WTC11 (cell line): ENCODE results near the gene NFATC1. TPM values are rescaled to one million over a fixed set of nuclear protein-coding genes. Genes with fewer than 3 reads are reported as not detected.

Source experiments
- ATAC-seq: fragments of 200-7000 bp; cut with Tn5 transposase; 2 replicates; pipeline ENCODE4 v1.10.0; 2021; ENCODE audit warnings: mild to moderate bottlenecking, moderate library complexity
- CTCF ChIA-PET: fragments of 300-600 bp; sonication (Branson Sonifier 250); formaldehyde crosslinking; loops from one replicate; lab custom pipeline; 2021; ENCODE audit warnings: antibody characterized with exemption; lab: Charles Lee
- POLR2A ChIA-PET: fragments of 350-600 bp; sonication (Branson Sonifier 250); formaldehyde crosslinking; loops from one replicate; lab custom pipeline; 2021; ENCODE audit warnings: antibody characterized with exemption; lab: Charles Lee
- DNase-seq: peaks from one replicate; pipeline ENCODE4 v3.0.0; 2021; ENCODE audit warnings: low spot score
- H3K27ac Mint-ChIP-seq: 2 replicates; pipeline ENCODE4 v1.8.0; 2021; ENCODE audit warnings: mixed read lengths
- H3K27me3 Mint-ChIP-seq: 2 replicates; pipeline ENCODE4 v1.8.0; 2021; ENCODE audit warnings: low read depth, mild to moderate bottlenecking, moderate library complexity, mixed read lengths
- H3K36me3 Mint-ChIP-seq: 2 replicates; pipeline ENCODE4 v1.8.0; 2021; ENCODE audit warnings: mixed read lengths
- H3K4me1 Mint-ChIP-seq: 2 replicates; pipeline ENCODE4 v1.8.0; 2022; ENCODE audit warnings: mixed read lengths
- H3K4me3 Mint-ChIP-seq: 2 replicates; pipeline ENCODE4 v1.8.0; 2021; ENCODE audit warnings: mild to moderate bottlenecking, moderate library complexity, mixed read lengths
- H3K9me3 Mint-ChIP-seq: 2 replicates; pipeline ENCODE4 v1.8.0; 2021; ENCODE audit warnings: mixed read lengths
- ATF1 ChIP-seq: sonication (generic); formaldehyde crosslinking; IDR thresholded peaks from 2 replicates; pipeline ENCODE4 v1.8.1; 2023; ENCODE audit warnings: mild to moderate bottlenecking, moderate library complexity, missing genetic modification reagents
- ESRRA ChIP-seq: sonication (generic); formaldehyde crosslinking; IDR thresholded peaks from 2 replicates; pipeline ENCODE4 v1.8.1; 2022; ENCODE audit warnings: mild to moderate bottlenecking, missing genetic modification reagents, borderline replicate concordance
- GTF2I ChIP-seq: fragments of 250-450 bp; sonication (Bioruptor Pico); conservative IDR thresholded peaks from 2 replicates; pipeline ENCODE4 v1.4.0; 2021; ENCODE audit warnings: mild to moderate bottlenecking
- NFATC4 ChIP-seq: fragments of 250-450 bp; sonication (Bioruptor Pico); IDR thresholded peaks from 2 replicates; pipeline ENCODE4 v1.9.0; 2021; ENCODE audit warnings: mild to moderate bottlenecking
- ZNF232 ChIP-seq: sonication (generic); formaldehyde crosslinking; IDR thresholded peaks from 2 replicates; pipeline ENCODE4 v1.8.0; 2022; ENCODE audit warnings: mild to moderate bottlenecking, missing genetic modification reagents
- ZNF317 ChIP-seq: sonication (generic); formaldehyde crosslinking; IDR thresholded peaks from 2 replicates; pipeline ENCODE4 v1.8.1; 2023; ENCODE audit warnings: low read depth, mild to moderate bottlenecking, moderate library complexity, missing genetic modification reagents, borderline replicate concordance
- ZNF416 ChIP-seq: fragments of 250-450 bp; sonication (Bioruptor Pico); IDR thresholded peaks from 2 replicates; pipeline ENCODE4 v1.9.0; 2021; ENCODE audit warnings: mild to moderate bottlenecking, inconsistent platforms
- ZNF423 ChIP-seq: fragments of 250-450 bp; sonication (Bioruptor Pico); IDR thresholded peaks from 2 replicates; pipeline ENCODE4 v2.1.2; 2022; ENCODE audit warnings: mild to moderate bottlenecking, moderate library complexity
- total RNA-seq: library from RNA; stranded (reverse); gene quantifications from 3 replicates; pipeline ENCODE4 v1.2.3, GENCODE V29; 2021
- TF ChIP-seq, protein P1 (sequence below): sonication (generic); formaldehyde crosslinking; IDR thresholded peaks from 2 replicates; pipeline ENCODE4 v1.8.0; 2022; ENCODE audit warnings: mild to moderate bottlenecking, missing genetic modification reagents
- TF ChIP-seq, protein P2 (sequence below): sonication (generic); formaldehyde crosslinking; IDR thresholded peaks from 2 replicates; pipeline ENCODE4 v1.8.1; 2022; ENCODE audit warnings: low read depth, missing genetic modification reagents, borderline replicate concordance
- TF ChIP-seq, protein P3 (sequence below): fragments of 250-450 bp; sonication (Bioruptor Pico); IDR thresholded peaks from 2 replicates; pipeline ENCODE4 v1.9.0; 2021; ENCODE audit warnings: mild to moderate bottlenecking
- TF ChIP-seq, protein P4 (sequence below): sonication (generic); formaldehyde crosslinking; IDR thresholded peaks from 2 replicates; pipeline ENCODE4 v1.8.1; 2022; ENCODE audit warnings: low read depth, mild to moderate bottlenecking, moderate library complexity, missing genetic modification reagents, borderline replicate concordance
- TF ChIP-seq, protein P5 (sequence below): sonication (generic); formaldehyde crosslinking; IDR thresholded peaks from 2 replicates; pipeline ENCODE4 v1.8.1; 2023; ENCODE audit warnings: mild to moderate bottlenecking, missing genetic modification reagents, moderate library complexity
- TF ChIP-seq, protein P6 (sequence below): sonication (generic); formaldehyde crosslinking; IDR thresholded peaks from 2 replicates; pipeline ENCODE4 v1.8.1; 2023; ENCODE audit warnings: mild to moderate bottlenecking, missing genetic modification reagents, borderline replicate concordance
- TF ChIP-seq, protein P7 (sequence below): fragments of 250-450 bp; sonication (Bioruptor Pico); conservative IDR thresholded peaks from 2 replicates; pipeline ENCODE4 v1.9.0; 2021; ENCODE audit warnings: mild to moderate bottlenecking
- TF ChIP-seq, protein P8 (sequence below): sonication (generic); formaldehyde crosslinking; conservative IDR thresholded peaks from 2 replicates; pipeline ENCODE4 v1.8.1; 2023; ENCODE audit warnings: mild to moderate bottlenecking, low read depth, missing genetic modification reagents, moderate library complexity

The NFATC1 gene
- total RNA-seq, 1 experiment from 2014 or later: 20.2 TPM

DNA sequence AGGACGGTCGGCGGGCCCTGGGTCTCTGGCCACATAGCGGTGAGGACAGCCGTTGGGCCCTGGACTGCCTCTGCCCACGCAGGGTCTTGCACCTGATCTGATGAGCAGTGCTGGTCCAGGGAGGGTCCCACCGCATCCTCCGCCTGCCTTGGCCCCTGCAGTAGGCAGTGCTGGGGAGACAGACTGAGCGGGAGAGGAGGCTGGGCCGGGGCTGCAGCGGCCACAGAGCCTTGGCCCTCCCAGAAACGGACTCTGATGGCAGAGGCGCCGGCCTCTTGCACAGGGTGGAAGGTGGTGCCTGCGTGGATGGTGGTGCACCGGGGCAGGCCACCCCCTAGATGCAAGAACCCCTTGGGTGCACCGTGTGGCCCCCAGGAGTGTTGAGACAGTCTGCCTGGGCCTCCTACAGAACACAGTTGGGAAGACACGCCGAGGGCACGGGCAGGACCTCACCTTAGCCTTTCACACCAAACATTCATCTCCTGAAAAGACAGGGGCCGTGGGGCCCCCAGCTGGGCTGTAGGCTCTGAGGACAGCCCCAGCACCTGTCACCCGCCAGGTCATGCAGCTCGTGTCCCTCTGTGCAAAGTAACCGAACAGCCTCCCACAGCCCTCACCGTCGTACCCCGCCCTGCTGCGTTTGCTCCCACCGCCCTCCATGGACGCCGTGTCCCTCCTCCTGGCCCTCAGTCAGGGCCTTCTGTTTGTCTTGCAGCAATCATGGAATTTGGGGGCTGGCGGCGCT is 36.8 kb downstream of the NFATC1 start (continued):
- TF ChIP-seq, protein P1, sequence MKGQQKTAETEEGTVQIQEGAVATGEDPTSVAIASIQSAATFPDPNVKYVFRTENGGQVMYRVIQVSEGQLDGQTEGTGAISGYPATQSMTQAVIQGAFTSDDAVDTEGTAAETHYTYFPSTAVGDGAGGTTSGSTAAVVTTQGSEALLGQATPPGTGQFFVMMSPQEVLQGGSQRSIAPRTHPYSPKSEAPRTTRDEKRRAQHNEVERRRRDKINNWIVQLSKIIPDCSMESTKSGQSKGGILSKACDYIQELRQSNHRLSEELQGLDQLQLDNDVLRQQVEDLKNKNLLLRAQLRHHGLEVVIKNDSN (CRISPR knock-in tag): no peak
- no peak for TF ChIP-seq ZNF317 (CRISPR knock-in tag)
- no peak for TF ChIP-seq ESRRA (CRISPR knock-in tag)
- no peak for TF ChIP-seq ZNF423
- TF ChIP-seq, protein P2, sequence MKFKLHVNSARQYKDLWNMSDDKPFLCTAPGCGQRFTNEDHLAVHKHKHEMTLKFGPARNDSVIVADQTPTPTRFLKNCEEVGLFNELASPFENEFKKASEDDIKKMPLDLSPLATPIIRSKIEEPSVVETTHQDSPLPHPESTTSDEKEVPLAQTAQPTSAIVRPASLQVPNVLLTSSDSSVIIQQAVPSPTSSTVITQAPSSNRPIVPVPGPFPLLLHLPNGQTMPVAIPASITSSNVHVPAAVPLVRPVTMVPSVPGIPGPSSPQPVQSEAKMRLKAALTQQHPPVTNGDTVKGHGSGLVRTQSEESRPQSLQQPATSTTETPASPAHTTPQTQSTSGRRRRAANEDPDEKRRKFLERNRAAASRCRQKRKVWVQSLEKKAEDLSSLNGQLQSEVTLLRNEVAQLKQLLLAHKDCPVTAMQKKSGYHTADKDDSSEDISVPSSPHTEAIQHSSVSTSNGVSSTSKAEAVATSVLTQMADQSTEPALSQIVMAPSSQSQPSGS (CRISPR knock-in tag): no peak
- TF ChIP-seq, all 79 proteins: peak for 0

DNA sequence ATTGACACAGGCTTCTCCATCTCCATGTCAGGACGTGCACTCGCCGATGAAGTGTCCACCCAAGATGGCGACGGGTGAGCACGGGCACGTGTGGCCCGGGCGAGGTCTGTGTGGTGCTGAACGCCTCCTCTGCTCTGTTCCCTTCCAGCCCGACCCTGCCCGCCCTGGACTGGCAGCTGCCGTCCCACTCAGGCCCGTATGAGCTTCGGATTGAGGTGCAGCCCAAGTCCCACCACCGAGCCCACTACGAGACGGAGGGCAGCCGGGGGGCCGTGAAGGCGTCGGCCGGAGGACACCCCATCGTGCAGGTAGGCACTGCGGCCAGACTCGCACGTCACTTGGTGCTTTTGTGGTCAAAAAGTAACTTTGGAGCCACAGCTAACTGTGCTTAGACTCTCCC is 37.7 kb downstream of the NFATC1 start:
- no peak overlapping the region for H3K4me3 Mint-ChIP-seq
- H3K27me3 Mint-ChIP-seq: no peaks in the 10 kb centered on the region
- ChIA-PET CTCF (no interaction called here), POLR2A (no interaction called here)
- no peaks in the 10 kb centered on the region for H3K36me3 Mint-ChIP-seq
- H3K4me1 Mint-ChIP-seq: no peaks in the 10 kb centered on the region
- H3K9me3 Mint-ChIP-seq: no peaks in the 10 kb centered on the region
- TF ChIP-seq, protein P3, sequence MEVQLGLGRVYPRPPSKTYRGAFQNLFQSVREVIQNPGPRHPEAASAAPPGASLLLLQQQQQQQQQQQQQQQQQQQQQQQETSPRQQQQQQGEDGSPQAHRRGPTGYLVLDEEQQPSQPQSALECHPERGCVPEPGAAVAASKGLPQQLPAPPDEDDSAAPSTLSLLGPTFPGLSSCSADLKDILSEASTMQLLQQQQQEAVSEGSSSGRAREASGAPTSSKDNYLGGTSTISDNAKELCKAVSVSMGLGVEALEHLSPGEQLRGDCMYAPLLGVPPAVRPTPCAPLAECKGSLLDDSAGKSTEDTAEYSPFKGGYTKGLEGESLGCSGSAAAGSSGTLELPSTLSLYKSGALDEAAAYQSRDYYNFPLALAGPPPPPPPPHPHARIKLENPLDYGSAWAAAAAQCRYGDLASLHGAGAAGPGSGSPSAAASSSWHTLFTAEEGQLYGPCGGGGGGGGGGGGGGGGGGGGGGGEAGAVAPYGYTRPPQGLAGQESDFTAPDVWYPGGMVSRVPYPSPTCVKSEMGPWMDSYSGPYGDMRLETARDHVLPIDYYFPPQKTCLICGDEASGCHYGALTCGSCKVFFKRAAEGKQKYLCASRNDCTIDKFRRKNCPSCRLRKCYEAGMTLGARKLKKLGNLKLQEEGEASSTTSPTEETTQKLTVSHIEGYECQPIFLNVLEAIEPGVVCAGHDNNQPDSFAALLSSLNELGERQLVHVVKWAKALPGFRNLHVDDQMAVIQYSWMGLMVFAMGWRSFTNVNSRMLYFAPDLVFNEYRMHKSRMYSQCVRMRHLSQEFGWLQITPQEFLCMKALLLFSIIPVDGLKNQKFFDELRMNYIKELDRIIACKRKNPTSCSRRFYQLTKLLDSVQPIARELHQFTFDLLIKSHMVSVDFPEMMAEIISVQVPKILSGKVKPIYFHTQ (CRISPR knock-in tag): no peak
- TF ChIP-seq ATF1 (CRISPR knock-in tag): no peak
- TF ChIP-seq ZNF232: no peak
- TF ChIP-seq, protein P4, sequence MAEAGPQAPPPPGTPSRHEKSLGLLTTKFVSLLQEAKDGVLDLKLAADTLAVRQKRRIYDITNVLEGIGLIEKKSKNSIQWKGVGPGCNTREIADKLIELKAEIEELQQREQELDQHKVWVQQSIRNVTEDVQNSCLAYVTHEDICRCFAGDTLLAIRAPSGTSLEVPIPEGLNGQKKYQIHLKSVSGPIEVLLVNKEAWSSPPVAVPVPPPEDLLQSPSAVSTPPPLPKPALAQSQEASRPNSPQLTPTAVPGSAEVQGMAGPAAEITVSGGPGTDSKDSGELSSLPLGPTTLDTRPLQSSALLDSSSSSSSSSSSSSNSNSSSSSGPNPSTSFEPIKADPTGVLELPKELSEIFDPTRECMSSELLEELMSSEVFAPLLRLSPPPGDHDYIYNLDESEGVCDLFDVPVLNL: no peak
- no peak for TF ChIP-seq NFATC4 (CRISPR knock-in tag)
- TF ChIP-seq ZNF416 (CRISPR knock-in tag): no peak
- TF ChIP-seq, protein P5, sequence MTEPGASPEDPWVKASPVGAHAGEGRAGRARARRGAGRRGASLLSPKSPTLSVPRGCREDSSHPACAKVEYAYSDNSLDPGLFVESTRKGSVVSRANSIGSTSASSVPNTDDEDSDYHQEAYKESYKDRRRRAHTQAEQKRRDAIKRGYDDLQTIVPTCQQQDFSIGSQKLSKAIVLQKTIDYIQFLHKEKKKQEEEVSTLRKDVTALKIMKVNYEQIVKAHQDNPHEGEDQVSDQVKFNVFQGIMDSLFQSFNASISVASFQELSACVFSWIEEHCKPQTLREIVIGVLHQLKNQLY: no peak
- TF ChIP-seq, protein P6, sequence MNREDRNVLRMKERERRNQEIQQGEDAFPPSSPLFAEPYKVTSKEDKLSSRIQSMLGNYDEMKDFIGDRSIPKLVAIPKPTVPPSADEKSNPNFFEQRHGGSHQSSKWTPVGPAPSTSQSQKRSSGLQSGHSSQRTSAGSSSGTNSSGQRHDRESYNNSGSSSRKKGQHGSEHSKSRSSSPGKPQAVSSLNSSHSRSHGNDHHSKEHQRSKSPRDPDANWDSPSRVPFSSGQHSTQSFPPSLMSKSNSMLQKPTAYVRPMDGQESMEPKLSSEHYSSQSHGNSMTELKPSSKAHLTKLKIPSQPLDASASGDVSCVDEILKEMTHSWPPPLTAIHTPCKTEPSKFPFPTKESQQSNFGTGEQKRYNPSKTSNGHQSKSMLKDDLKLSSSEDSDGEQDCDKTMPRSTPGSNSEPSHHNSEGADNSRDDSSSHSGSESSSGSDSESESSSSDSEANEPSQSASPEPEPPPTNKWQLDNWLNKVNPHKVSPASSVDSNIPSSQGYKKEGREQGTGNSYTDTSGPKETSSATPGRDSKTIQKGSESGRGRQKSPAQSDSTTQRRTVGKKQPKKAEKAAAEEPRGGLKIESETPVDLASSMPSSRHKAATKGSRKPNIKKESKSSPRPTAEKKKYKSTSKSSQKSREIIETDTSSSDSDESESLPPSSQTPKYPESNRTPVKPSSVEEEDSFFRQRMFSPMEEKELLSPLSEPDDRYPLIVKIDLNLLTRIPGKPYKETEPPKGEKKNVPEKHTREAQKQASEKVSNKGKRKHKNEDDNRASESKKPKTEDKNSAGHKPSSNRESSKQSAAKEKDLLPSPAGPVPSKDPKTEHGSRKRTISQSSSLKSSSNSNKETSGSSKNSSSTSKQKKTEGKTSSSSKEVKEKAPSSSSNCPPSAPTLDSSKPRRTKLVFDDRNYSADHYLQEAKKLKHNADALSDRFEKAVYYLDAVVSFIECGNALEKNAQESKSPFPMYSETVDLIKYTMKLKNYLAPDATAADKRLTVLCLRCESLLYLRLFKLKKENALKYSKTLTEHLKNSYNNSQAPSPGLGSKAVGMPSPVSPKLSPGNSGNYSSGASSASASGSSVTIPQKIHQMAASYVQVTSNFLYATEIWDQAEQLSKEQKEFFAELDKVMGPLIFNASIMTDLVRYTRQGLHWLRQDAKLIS (CRISPR knock-in tag): no peak
- TF ChIP-seq, protein P7, sequence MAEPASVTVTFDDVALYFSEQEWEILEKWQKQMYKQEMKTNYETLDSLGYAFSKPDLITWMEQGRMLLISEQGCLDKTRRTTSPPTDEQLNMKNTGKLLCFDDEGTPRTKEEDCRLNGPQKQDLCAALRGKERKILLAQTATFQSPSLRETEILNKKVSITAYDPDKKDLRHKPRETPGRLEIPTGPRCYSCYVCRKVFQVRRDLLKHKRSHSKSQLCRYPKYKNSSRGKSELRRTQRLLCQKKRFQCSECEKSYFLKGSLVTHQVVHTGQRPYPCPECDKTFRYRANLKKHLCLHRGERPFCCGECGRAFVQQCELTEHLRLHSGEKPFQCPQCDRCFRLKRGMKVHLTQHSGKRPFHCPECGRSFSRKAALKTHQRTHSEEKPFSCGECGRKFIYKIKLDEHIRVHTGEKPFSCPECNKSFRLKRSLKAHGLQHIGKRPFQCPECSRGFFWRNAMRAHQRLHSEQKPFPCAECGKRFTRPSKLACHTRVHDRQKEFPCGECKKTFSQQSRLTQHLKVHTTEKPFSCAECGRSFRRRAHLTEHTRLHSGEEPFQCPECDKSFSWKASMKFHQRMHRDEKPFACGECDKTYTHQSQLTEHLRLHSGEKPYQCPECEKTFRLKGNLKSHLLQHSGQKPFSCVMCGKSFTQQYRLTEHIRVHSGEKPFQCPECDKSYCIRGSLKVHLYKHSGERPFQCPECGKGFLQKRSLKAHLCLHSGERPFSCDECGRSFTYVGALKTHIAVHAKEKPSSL: no peak
- TF ChIP-seq GTF2I: no peak
- no peak for TF ChIP-seq ZNF423
- TF ChIP-seq, protein P8, sequence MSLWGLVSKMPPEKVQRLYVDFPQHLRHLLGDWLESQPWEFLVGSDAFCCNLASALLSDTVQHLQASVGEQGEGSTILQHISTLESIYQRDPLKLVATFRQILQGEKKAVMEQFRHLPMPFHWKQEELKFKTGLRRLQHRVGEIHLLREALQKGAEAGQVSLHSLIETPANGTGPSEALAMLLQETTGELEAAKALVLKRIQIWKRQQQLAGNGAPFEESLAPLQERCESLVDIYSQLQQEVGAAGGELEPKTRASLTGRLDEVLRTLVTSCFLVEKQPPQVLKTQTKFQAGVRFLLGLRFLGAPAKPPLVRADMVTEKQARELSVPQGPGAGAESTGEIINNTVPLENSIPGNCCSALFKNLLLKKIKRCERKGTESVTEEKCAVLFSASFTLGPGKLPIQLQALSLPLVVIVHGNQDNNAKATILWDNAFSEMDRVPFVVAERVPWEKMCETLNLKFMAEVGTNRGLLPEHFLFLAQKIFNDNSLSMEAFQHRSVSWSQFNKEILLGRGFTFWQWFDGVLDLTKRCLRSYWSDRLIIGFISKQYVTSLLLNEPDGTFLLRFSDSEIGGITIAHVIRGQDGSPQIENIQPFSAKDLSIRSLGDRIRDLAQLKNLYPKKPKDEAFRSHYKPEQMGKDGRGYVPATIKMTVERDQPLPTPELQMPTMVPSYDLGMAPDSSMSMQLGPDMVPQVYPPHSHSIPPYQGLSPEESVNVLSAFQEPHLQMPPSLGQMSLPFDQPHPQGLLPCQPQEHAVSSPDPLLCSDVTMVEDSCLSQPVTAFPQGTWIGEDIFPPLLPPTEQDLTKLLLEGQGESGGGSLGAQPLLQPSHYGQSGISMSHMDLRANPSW (CRISPR knock-in tag): no peak
- DNase-seq (no peak), ATAC-seq (no peak)
- H3K27ac Mint-ChIP-seq: no peak overlapping the region; the same call in 1 of the 2 replicates
